OCI-LY1 (cell line): ENCODE results near the gene SPATA17.

ENCODE experiments used
- H2AFZ ChIP-seq: fragments of 200-600 bp; sonication (generic), shearing (Covaris generic); 2 replicates; pipeline ENCODE4 v1.6.0; 2014; ENCODE audit warnings: antibody characterized with exemption, mild to moderate bottlenecking, low read length
- H3F3A ChIP-seq: fragments of 200-600 bp; sonication (generic), shearing (Covaris generic); 2 replicates; pipeline ENCODE4 v1.6.0; 2014; ENCODE audit warnings: mild to moderate bottlenecking, antibody characterized with exemption, low read length, moderate library complexity; ENCODE audit not compliant: insufficient read depth
- H3K27ac ChIP-seq: fragments of 200-600 bp; sonication (generic); 2 replicates; pipeline ENCODE4 v1.5.1; 2014; ENCODE audit warnings: low read length, mixed run types, mild to moderate bottlenecking, low read depth; ENCODE audit not compliant: poor library complexity, severe bottlenecking
- H3K27me3 ChIP-seq: fragments of 200-600 bp; sonication (generic); 2 replicates; pipeline ENCODE4 v1.6.0; 2014; ENCODE audit warnings: antibody characterized with exemption, mild to moderate bottlenecking, low read length, moderate library complexity; ENCODE audit not compliant: insufficient read depth
- H3K36me3 ChIP-seq: fragments of 200-600 bp; sonication (generic); 2 replicates; pipeline ENCODE4 v1.6.1; 2014; ENCODE audit warnings: mild to moderate bottlenecking, antibody characterized with exemption, low read length, moderate library complexity, mixed read lengths; ENCODE audit not compliant: insufficient read depth
- H3K4me1 ChIP-seq: fragments of 200-600 bp; sonication (generic); 2 replicates; pipeline ENCODE4 v1.5.1; 2014; ENCODE audit warnings: mild to moderate bottlenecking, low read length, moderate library complexity; ENCODE audit not compliant: insufficient read depth, severe bottlenecking
- H3K4me2 ChIP-seq: fragments of 200-600 bp; sonication (generic), shearing (Covaris generic); 2 replicates; pipeline ENCODE4 v1.6.1; 2014; ENCODE audit warnings: low read length
- H3K4me3 ChIP-seq: fragments of 200-600 bp; sonication (generic); 2 replicates; pipeline ENCODE4 v1.5.1; 2014; ENCODE audit warnings: low read length, low read depth, mild to moderate bottlenecking, mixed read lengths; ENCODE audit not compliant: poor library complexity, severe bottlenecking
- H3K79me2 ChIP-seq: fragments of 200-600 bp; shearing (Covaris generic); 2 replicates; pipeline ENCODE4 v1.6.1; 2016; ENCODE audit warnings: mixed run types, low read length, mixed read lengths; ENCODE audit not compliant: insufficient read depth
- H3K9ac ChIP-seq: fragments of 200-600 bp; sonication (generic), shearing (Covaris generic); 2 replicates; pipeline ENCODE4 v1.6.1; 2014; ENCODE audit warnings: mild to moderate bottlenecking, low read length, mixed read lengths
- H3K9me2 ChIP-seq: fragments of 200-600 bp; sonication (generic), shearing (Covaris generic); 2 replicates; pipeline ENCODE4 v1.6.1; 2014; ENCODE audit warnings: low read depth, mild to moderate bottlenecking, low read length, mixed read lengths
- H3K9me3 ChIP-seq: fragments of 200-600 bp; shearing (Covaris generic); 2 replicates; pipeline ENCODE4 v1.6.1; 2014; ENCODE audit warnings: low read length, mixed read lengths
- H4K20me1 ChIP-seq: fragments of 200-600 bp; sonication (generic), shearing (Covaris generic); 2 replicates; pipeline ENCODE4 v1.6.0; 2016; ENCODE audit warnings: mild to moderate bottlenecking, low read length; ENCODE audit not compliant: insufficient read depth
- CTCF ChIP-seq: fragments of 200-600 bp; sonication (generic), shearing (Covaris generic); IDR thresholded peaks from 2 replicates; pipeline ENCODE4 v1.5.1; 2017; ENCODE audit warnings: mild to moderate bottlenecking, antibody characterized with exemption, low read length, moderate library complexity, mixed read lengths
- EZH2 ChIP-seq: fragments of 200-600 bp; sonication (generic), shearing (Covaris generic); IDR thresholded peaks from 2 replicates; pipeline ENCODE4 v1.8.0; 2017; ENCODE audit warnings: borderline replicate concordance, mixed run types, mild to moderate bottlenecking, antibody characterized with exemption, low read length, moderate library complexity, mixed read lengths

Gene SPATA17

GRCh38 chr1:217846733-217847132, 215.6 kb downstream of the SPATA17 start:
- no peaks in the 10 kb centered on the region for H3F3A ChIP-seq
- H4K20me1 ChIP-seq: no peaks in the 10 kb centered on the region
- H2AFZ ChIP-seq: no peak overlapping the region
- TF ChIP-seq CTCF (no peak), EZH2 (no peak)
- no peak overlapping the region for H3K4me2 ChIP-seq
- no peak overlapping the region for H3K4me3 ChIP-seq
- H3K27me3 ChIP-seq: no peaks in the 10 kb centered on the region
- H3K27ac ChIP-seq: no peak overlapping the region
- no peaks in the 10 kb centered on the region for H3K36me3 ChIP-seq
- no peaks in the 10 kb centered on the region for H3K4me1 ChIP-seq
- H3K9me2 ChIP-seq: no peaks in the 10 kb centered on the region
- H3K79me2 ChIP-seq: no peaks in the 10 kb centered on the region
- H3K9me3 ChIP-seq: no peaks in the 10 kb centered on the region
- no peak overlapping the region for H3K9ac ChIP-seq

DNA sequence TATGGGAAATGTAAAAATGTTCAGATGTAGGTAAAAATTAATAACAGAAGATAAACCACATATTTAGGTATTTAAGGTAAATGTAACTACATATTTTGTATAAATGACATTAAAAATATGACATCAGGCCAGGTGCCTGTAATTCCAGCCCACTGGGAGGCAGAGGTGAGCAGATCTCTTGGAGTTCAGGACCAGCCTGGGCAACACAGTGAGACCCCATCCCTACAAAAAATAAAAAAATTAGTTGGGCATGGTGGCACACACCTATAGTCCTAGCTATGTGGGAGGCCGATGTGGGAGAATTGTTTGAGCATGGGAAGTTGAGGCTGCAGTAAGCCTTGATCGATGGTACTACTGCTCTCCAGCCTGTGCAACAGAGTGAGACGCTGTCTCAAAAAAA, 216.5 kb downstream of the SPATA17 start:
- TF ChIP-seq CTCF (no peak), EZH2 (no peak)
- Histone ChIP-seq H3K9me2 (no peaks in the 10 kb centered on the region), H3K9me3 (no peaks in the 10 kb centered on the region), H3K27ac (no peak overlapping the region), H3K4me3 (no peak overlapping the region), H3K79me2 (no peaks in the 10 kb centered on the region), H3K4me1 (no peaks in the 10 kb centered on the region), H3K27me3 (no peaks in the 10 kb centered on the region), H3F3A (no peaks in the 10 kb centered on the region), H3K9ac (no peak overlapping the region), H4K20me1 (no peaks in the 10 kb centered on the region), H2AFZ (no peak overlapping the region), H3K36me3 (no peaks in the 10 kb centered on the region), H3K4me2 (no peak overlapping the region)

- no peaks in the 10 kb centered on the region for H3K36me3 ChIP-seq
- H3K79me2 ChIP-seq: no peaks in the 10 kb centered on the region
- no peaks in the 10 kb centered on the region for H4K20me1 ChIP-seq
- no peaks in the 10 kb centered on the region for H3K9me2 ChIP-seq
- no peaks in the 10 kb centered on the region for H3K4me1 ChIP-seq
- no peak overlapping the region for H3K9ac ChIP-seq
- no peaks in the 10 kb centered on the region for H3F3A ChIP-seq
- no peaks in the 10 kb centered on the region for H3K27me3 ChIP-seq
- no peak overlapping the region for H3K27ac ChIP-seq
- H3K4me3 ChIP-seq: no peak overlapping the region
- H3K4me2 ChIP-seq: no peak overlapping the region
- no peaks in the 10 kb centered on the region for H3K9me3 ChIP-seq
- H2AFZ ChIP-seq: no peak overlapping the region
- TF ChIP-seq CTCF: no peak
- TF ChIP-seq EZH2: no peak
These were observed 225.3 kb downstream of the SPATA17 start for GRCh38 chr1:217856342-217857034.
